Measurements from ENCODE around the gene NBPF1.
"Not testable (repeated sequence)": the region's sequence is repeated elsewhere in the genome, so short reads cannot be mapped to it uniquely, and the experiment has no call there.

The NBPF1 gene

DNA sequence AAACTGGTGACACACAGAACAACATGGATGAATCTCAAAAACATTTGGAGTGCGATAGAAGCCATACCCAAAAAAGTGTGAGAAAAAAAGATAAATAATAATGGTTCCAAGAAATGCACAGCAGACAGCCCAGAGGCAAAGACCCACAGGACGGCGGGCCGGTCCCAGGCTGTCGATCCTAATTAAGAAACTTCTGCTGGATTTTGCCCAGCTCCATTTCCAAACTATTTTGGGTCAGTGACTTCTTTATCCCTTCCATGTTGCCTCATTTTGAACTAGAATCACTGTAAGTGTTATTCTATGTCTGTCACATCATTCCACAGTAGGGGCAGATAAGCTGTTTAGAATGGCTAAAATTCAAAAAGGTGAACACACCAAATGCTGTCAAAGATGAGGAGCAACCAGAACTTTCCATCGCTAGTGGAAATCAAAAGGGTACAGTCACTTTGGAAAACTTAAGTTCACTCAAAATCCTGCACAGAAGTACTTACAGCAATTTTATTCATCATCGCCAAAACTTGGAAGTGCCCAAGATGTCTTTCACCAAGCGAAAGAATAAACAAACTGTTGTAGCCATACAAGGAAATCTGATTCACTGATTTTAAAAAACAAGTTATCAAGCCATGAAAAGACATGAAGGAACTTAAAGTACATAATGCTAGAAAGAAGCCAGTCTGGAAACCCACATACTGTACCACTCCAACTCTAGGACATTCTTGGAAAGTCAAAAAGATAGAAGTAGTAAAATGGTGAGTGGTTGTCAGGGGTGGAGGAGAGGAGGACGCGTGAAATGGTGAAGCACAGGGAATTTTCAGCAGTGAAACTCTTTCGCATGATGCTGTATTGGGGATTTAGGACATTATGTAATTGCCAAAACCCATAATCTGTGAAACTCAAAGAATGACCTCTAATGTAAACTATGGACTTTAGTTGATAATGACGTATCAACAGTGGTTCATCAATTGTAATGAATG is 7.5 kb downstream of the NBPF1 start:
- no peak for DNase-seq

DNA sequence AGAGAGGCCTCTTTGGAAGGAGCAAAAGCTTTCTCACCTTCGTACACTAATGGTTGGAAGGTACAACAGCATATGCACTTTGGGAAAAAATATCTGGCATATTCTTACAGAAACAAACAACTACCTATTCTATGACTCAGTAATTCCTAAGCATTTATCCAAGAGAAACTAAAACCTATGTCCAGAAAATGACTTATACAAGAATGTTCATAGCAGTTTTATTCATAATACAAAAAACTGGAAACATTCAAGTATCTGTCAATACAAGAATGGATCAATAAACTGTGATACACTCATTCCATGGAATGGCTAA is 8.2 kb downstream of the NBPF1 start:
- no peak for DNase-seq

DNA sequence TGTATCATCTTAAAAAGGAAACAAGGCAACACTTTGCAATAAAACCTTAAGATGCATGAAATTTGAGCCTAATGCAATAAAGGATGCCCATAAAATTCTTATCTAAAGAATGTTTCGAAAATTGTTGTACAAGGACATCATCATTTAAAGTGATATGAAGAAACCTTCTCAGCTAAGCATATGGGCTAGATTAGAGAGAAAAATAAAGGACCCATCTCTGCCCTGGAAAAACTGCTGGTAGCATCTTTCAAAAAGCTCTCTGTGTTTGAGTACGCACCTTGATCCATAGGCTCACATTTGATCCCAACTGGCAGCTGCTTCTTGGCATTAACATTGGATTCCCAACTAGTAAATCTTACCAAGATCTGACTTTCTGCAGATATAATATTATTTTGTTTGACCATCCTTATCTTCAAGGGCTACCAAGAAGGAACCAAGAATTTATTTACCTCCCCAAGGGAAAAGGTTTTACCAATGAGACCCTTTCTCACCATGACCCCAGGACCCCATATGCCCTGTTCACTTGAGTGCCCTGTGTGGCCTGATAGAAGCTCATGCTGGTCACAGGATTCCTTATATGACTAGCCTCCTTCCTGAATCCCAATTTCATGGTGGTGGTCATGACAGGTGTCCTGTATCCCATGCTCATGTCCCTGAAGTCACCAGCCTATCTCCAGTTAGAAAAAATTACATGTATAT is 8.7 kb downstream of the NBPF1 start:
- DNase-seq, result not testable (repeated sequence)

DNA sequence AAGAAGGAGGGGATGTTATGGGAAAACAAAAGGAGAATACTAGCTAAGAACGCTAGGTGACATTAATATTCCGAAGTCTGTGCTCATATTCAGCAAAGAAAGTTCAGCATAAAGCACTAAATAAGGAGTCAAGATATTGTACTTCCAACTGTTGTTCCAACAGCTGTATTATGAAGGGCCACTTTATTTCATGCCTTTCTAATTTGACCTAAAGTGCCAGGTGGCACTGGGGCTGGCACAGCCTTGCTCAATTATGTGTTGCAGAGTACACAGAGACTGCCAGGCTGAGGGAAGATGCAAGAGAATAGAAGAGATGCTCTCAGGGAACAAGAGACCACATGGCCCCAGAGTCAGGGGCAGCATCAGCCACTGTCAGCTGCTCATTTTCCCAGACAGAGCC is 9.7 kb downstream of the NBPF1 start:
- DNase-seq, result not testable (repeated sequence)

DNA sequence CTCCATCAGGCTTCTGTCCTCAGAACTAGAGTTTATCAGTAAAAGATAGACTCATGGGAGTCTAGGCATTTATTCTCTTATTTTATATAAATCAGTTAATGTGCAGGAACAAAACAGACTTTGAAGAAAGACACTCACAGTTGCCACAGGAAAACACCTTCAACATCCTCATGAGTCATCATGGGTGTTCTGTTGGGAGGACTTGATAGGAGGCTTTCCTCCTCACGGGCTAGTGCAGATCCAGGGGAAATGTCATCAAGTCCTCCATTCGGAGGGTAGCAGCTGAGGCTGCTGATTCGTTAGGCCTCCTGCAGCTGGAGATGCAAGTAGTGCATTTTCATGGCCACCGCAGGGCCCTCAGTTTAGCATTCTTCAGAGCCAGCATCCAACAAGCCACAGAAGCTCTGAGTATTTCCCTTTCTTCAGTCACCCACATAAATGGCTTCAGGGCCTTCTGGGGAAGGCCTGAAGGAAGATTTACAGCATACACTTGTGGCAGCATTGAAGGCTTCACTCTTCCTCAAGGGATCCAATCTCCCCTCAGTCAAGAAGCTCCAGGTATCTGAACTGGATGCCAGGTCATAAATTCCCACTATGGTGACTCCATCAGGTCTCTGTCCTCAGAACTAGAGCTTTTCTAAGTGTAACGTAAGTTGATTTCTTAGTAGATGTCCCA is 10.9 kb downstream of the NBPF1 start:
- DNase-seq, result not testable (repeated sequence)

DNA sequence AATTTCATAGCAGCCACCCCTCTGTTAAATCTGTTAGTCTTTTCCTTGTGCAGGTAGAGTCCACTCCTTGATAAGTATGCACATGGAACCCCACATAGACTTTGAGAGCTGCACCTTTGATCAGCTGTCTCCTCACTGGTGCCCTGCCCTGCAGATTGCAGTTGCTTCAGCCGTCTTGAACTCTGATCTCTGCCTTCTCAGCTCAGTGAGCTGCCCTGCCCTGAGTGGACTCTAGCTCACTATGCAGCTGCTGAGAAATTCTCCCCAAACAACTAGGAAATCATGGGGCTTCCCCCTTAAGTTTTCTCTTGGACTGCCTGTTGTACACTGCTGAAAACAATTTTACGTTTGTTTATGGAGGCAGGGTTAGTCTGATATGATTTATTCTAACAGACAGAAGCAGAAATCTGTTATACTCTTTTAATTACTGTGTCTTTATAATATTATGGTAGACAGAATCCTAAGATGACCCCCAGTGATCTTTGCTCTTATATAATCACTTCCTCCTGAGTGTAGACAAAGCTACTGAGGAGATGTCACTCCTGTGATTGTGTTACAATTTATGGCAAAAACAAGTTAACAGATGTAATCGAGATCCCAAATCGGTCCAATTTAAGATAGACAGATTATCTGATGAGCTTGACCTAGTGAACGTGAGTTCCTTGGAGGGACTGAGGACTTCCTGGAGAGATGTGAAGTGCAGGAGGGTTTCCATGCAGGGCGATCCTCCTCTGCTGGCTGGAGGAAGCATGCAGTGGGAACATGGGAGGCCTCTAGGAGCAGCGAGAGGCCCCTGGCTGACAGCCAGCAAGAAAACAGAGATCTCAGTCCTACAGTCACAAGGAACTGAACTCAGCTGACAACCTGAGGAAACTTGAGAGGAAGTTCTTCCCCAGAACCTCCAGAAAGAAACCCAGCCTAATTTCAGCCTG is 12.2 kb downstream of the NBPF1 start:
- DNase-seq, result not testable (repeated sequence)

DNA sequence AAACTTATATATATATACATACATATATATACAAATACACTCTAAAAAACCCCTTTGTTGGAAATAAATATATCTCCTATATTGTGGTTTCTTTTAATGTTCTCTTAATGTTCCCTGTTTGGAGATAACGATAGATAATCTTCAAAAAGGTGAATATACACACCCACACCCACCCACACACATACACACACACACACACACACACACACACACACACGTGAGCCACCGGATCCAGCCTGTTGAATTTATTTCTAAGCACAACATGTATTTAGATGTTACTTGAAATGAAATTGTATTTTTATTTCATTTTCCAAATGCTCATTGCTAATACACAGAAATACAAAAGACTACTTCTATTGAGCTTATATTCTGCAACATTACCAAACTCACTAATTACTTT is 14.0 kb downstream of the NBPF1 start:
- DNase-seq, result not testable (repeated sequence)

DNA sequence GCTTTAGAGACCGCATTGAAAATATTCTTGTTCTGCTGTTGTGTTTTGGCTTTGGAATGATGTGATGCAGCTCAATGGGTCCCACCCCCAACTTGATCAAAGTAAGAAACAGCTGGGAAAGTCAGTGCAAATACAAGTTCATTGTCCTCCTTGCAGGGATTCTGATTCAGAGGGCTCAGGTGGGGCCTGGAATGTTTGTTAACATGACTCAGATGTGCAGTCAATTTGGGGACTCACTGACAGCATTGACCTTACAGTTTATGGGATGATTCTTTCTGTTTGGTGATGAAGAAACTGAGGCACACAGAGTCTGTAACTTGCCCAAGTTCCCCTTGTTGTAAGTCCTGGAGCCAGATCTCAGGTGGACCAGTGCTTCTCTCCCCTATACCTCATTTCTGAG is 18.1 kb downstream of the NBPF1 start:
- DNase-seq, result not testable (repeated sequence)

DNA sequence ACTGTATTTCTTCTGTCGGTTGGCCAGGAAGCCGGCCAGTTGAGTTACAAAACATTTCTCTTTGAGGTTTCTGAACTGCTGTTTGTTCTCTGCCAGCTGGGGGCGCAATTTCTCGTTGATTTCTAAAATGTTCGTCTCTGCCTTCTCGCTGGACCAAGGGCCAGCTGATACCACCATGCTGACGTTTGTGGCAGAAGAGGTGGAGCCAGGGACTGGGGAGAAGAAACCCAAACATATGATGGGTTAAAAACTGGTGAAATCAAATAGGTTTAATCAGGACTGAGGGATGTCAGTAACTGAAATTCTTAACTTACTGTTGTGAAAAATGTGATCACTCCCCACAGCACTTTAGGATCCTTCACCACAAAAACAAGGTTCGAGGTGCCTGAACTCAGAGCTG is 21.5 kb downstream of the NBPF1 start:
- not testable (repeated sequence) for DNase-seq

DNA sequence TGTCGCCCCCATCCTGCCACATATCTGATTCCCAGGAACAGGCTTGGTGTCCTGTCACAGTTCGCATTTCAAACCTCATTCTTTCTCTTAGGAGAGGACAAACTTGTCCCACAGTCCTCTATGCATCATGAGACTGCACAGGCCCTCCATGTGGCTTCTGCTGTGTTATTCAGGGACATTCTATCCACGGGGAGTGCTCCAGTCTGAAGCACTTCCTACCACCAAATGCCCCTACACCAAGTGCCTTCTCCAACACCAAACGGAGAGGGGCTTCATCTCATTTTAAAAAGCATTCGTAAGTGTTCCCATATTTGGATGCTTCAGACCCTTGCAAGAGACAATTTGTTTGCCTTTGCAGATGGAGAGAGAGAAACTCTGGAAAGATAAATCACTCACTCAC is 25.3 kb downstream of the NBPF1 start:
- not testable (repeated sequence) for DNase-seq

DNA sequence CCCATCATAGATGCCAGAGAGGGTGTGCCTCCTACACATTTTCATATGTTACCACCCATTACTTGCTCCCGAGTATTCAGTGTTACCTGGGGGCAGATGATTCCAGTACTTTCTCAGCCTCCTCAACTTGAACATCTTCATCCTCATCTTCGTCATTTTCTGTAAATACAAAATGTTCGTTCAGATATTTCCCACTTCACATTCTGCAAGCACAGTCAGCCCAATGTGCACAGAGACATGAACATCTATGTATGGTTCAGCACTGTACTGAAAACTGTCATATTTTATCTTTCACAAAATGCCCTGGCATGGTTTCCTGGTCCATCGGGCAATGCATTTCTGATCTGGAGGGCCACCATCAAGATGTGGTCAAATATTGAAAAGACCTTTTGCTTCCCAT is 25.7 kb downstream of the NBPF1 start:
- not testable (repeated sequence) for DNase-seq

DNA sequence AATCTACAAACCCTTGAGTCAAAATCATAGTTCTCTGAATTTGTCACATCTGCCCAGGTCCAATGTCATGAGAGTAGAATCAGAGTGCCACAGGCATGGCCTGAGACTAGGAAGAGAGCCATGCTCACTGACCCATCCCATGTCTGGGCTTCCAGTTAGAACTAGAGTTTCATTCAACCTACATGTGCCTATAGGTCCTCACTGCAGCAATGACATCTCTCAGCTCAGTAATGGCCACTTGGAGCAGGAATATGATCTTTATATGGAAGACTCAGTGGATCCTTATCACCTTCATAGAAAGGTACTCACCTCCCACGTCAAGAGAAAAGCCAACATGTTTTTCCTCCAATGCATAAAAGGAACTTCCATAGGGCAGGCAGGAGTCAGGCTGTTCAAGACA is 48.0 kb downstream of the NBPF1 start:
- DNase-seq, result not testable (repeated sequence)

DNA sequence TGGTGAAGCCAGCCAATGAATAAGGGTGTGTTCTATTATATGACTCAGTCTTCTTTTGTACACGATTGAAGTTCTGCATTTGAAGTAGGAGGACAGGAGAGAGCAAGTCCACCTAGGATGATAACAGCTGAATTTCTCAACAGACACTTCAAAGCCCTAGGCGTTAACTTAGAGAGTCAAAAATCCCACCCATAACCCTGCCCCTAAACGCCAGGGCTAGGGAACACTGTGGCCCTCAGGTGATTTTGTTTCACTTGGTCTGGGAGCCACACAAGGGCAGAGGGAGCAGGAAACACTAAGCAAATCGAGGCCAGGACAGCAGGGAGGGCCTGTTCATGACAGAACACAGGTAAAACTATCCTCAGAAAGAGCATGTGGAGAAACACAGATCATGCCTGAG is 52.3 kb downstream of the NBPF1 start:
- not testable (repeated sequence) for DNase-seq

DNA sequence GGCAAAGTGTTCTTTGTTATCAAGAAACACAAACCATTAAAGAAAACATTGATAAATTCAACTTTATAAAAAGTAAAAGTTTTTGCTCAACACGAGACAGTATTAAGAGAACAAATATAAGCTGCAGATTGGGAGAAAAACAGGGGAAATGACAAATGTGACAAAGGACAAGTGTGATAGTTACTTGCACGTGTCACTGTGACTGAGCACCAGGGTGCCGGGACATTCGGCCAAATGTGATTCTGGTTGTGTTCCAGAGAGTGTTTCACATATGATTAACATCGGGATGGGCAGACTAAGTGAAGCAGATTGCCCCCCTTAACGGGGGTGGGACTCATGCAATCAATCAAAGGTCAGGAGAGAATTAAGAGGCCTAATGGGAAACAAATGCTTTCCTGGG is 52.9 kb downstream of the NBPF1 start:
- not testable (repeated sequence) for DNase-seq

DNA sequence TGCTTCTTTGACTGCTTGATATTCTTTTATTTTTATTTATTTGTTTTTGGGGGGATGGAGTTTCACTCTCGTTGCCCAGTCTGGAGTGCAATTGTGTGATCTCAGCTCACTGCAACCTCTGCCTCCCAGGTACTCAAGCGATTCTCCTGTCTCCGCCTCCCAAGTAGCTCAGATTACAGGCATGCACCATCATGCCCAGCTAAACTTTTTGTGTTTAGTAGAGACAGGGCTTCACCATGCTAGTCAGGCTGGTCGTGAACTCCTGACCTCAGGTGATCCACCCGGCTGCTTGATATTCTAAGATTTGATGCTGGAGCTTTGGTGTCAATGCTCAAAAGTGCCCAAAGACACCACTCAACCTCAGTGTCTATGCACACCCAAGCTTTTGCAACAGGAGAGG is 53.7 kb downstream of the NBPF1 start:
- not testable (repeated sequence) for DNase-seq

DNA sequence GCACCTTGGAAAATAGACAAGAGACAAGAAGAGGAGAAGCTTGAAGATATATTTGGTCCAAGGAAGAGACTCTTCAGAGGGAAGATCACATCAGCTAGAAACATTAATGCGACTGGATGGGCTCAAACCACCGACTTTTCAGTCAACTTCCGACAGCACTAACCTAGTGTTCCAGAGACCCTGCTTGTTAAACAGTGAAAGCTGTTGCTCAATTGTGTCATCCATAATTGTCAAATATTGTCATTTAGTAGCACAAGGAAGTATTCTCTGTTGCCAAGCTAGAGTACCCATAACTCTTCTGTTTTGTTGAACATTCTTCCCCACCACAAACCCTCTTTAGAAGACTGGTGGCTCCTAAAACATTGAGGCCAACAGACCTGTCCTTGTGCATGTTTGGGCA is 56.3 kb downstream of the NBPF1 start:
- DNase-seq, result not testable (repeated sequence)

DNA sequence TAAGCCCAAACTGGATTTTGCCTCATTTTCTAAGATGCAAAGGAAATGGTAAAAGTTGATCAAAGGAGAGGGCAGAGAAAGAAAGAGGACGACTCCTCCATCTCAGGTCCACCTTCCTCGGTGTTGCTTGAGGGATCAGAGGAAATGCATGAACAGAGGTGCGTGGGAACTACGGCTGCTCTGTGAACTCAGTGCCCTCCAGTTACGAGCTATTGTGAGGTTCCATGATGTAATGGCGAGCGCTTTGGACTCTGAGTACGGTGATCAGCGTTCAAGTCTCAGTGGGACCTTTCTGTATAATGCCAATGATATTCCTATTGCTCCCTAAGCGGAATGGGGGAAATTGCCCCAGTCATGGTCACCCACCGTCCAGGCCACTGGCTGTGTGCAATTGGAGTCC is 60.1 kb downstream of the NBPF1 start:
- DNase-seq, result not testable (repeated sequence)

DNA sequence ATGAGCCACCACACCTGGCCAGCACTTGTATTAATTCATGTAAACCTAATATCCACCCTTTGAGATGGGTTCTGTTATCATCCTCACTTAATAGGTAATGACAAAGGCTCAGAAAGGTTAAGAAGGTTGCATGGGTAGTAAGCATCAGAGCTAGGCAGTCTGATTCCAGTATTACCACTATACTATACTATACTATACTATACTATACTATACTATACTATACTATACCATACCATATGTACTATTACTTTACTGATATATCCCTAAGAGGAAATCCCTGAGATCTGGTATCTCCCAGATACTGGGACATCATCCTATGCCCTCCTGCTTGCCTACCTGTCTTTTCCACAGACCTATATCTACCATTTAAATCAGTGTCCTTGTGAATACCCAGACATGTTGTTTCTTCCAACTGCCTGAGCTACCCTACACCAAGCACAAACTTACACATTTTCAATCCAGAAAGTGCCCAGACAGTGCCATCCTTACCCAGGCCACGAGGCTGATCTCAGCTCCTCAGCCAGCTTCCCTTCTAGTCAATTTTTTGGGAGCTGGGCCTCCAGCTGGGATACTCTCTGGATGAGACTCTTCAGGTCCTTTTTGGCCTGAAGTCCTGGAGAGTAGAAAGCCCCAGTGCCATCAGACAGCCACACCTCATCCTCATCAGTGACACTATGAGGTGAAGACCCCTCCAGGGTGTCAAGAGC is 63.0 kb downstream of the NBPF1 start:
- not testable (repeated sequence) for DNase-seq

DNA sequence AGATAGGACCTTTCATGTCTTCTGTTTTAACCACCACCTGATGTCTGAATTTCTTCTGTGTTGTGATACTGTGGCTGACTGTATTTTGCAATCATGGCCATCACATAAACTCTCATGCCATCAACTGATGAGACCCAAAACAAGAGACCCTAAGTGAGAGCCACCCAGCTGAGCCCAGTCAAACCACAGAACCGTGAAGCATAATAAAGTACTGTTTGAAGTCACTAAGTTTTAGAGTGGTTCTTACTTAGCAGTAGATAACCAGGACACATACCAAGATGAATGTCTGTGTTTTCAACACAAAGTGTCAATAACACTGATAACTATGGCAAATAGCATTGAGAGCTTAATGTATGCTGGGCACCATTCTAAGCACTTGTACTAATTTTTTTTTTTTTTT is 63.8 kb downstream of the NBPF1 start:
- not testable (repeated sequence) for DNase-seq

DNA sequence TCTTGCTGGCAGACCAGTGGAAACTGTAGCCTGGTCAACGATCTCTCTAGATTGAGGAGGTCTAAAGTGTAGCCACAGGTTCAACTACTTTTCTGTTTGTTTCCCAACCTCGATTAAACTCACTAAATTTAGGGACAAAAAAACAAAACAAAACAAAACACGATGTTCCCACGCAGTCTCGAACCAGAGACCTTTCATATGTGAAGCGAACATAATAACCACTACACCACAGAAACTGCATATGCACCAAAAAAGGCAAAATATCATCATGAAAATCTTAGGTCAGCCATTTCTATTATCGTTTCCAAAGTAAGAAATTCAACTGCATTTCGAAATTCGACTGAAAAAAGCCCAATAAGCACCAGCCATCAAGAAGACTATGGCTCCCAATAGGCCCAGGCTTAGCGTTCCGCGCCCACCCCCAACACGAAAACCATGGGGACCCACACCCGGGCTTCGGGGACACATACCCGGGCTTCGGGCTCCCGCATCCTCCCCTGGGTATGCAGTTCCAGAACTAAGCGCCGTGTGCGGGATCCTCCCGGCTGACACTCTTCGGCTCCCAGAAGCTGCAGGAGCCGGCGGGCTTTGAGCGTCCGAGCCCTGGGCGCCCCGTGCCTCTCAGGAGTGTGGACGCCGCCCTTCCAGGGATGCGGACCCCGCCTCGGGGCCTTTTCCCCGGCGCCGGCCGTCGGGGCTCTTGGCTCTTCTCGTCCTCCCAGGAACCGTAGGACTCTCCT is 65.7 kb downstream of the NBPF1 start:
- not testable (repeated sequence) for DNase-seq

DNA sequence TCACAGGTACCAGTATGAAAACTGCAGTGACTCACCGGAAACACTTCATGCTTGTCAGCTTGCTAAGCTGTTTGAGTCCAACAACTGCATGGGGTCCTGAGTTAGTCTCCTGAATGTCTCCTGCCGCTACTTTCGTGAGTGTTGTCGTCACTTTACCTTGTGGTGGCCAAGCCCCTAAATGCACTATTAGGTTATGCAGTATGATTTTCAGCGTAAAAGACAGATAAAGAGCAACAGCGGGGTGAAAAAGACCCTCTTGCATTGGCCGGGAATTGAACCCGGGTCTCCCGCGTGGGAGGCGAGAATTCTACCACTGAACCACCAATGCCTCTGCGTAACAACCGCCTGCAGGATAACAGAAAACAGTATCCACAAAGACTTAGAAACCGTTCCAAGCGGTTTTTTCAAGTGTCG is 67.7 kb downstream of the NBPF1 start:
- DNase-seq, result not testable (repeated sequence)

Measured in activated CD4-positive, CD25-positive, alpha-beta regulatory T cell (primary cell).